ENCODE data around the gene FA2H.
"Not testable (repeated sequence)": the region's sequence is repeated elsewhere in the genome, so short reads cannot be mapped to it uniquely, and the experiment has no call there.

The FA2H gene

DNA sequence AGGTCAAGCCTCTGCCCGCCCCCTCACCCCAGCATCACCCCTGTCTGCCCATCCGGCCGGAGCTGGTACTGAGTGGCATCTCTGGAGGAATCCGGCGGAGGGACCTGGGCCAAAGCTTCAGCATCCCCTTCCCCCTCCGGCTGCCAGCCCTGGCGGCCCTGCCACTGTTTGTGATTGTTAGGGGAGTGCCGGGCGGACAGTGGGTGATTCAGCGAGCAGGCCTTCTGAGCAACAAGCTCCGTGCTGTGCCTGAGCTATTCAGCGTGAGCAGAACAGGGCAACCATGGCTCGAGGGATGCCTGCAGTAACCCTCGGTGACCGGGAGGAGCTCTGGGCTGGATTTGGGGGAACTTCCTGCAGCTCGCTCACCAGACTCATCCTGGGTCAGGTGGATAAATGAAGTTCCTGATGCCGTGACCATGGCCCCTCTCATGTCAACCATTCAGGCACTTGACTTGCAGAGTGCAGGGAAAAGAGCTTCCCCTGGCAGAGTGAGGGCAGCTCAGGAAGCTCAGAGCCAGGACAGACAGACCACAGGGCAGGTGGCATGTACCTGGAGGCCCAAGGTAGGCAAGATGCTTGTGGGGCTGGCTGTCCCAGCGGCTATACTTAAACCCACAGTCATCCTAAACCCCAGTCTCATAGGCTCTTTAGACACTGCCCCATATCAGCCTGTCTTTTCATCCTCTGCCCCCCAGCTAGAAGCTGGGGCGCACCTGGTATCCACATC lies 49.6 kb downstream of the FA2H start:
- peak; percentile 93 for DNase-seq (ENCODE audit: low spot score)

DNA sequence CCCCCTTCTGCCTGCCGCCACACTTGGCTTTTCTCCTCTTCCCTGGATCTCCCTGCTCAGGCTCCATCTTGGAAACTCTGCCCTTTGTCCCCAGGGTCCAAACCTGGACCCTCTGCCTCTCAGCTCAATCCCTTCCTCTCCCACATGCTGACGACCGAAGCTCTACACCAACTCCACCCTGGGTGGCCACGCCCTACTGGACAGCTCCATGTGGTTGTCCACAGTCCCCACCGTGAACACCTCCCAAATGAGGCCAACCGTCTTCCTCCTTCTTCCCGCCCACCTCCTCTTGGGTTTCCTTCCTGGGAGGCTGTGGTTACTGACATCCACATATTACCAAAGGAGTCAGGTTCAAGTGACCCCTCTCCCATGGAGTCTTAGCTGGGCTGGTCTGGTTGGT lies 51.4 kb downstream of the FA2H start:
- no peak for DNase-seq (ENCODE audit: low spot score)

DNA sequence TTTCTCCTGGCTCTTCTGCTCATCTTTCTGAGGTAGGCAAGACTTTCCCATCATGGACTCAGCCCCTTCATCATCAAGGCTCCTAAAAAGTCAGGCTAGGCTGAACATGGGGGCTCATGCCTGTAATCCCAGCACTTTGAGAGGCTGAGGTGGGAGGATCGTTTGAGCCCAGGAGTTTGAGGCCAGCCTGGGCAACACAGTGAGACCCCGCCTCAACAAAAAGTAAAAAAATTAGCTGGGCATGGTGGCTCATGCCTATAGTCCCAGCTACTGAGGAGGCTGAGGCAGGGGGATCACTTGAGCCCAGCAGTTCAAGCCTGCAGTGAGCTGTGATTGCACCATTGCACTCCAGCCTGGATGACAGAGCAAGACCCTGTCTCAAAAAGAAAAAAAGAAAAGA lies 52.5 kb downstream of the FA2H start:
- DNase-seq (ENCODE audit: low spot score), result not testable (repeated sequence)

DNA sequence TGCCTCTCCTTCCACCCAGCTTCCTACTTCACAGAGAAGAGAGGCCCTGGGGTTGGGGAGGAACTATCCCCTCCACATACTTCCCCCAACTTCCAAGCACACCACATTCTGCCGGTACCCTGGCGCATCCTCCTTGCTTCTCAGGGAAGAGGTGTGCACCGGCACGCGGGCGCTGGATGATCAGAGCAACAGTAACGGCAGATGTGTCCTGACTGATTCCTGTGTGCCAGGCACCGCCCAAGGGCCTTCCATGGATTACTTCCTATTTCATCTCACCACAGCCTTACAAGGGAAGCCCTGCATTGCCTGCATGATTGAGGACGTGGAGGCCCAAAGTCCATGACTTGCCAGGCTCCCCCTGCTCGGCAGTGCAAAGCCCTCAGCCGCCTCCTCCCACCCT lies 52.9 kb downstream of the FA2H start:
- DNase-seq (ENCODE audit: low spot score), result no peak

DNA sequence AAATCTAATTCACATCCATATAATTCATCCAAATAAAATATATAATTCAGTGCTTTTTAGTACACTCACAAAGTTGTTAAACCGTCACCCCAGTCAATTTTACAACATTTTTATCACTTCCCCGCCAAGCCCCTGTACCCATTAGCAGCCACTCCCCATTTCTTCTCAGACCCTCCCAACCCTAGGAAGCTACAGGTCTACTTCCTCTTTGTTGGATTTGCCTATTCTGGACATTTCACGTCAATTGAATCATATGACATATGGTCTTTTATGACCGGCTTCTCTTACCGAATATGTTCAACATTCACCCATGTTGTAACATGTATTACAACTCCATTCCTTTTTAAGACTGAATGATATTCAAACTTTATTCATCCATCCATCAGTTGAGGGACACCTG lies 54.0 kb downstream of the FA2H start:
- no peak for DNase-seq (ENCODE audit: low spot score)

DNA sequence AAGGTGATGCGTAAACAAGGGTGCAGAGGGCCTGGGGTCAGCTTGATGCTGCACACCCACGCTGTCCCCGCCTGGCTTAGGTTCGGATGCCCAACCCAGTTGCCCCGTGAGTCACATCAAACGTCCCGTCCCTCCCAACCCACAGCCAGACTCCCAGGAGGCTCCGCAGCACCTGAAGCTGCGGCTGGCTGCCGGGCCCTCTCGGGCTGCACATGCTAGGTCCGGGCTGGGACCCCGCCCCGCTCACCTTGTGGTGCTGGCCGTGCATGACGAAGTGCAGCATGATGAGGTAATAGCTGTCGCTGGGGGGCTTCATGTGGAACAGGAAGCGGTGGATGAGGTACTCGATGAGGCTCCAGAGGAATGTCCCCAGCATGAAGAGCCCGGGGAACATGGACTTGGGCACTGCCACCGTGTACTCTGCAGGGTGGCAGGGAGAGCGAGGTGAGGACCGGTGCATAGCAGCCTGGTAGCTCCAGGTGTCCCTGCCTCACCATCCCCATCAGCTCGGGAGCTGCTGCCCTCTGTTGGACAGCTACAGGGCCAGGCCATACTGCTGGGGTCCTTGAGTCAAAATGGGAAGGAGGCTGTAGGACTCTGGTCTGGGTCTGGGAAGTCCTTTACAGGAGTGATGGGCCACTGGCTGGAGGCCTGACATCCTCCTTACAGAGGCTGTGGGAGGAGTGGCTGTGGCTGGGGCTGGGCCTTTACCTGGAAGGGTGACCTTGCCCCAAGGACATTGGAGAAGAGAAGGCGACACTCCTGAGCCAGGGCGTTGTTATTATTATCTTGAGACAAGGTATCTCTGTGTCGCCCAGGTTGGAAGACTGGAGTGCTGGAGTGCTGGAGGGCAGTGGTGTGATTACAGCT lies 55.6 kb downstream of the FA2H start:
- DNase-seq (ENCODE audit: low spot score), result no peak

DNA sequence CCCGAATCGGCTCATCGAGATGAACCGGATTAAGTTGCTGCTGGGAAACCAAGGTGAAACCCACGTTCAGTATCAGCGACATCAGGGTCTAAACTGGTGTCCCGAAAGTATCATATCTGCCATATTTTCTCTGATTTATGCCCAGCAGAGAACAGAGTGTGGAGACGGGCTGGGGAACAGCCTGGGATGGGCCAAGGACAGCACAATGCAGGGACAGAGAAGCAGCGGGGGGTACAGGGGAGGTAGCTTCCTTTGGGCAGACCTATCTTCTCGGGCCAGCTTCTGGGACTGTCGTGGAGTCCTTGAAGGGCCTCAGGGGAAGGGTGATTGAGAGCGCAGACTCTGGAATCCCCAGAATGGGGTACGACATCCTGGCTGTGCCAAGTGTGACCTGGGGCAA lies 56.5 kb downstream of the FA2H start:
- no peak for DNase-seq (ENCODE audit: low spot score)

DNA sequence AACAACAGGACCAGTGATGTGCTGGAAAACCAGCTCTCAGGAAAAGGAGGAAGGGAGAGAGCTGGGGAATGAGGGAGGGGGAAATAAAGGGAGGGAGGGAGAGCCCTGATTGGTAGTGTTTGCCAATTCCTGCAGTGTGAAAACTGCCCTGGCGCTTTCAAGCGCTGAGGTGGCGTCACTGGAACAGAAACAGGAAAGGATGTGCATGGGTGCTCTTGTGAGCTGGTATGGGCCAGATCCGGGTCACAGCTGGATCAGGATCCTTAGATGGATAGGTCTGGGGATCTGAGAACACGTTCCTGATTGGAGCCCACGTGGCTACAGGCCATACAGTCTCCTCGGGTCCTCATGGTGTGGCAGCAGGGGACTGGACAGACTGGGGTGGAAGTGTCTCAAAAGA lies 57.3 kb downstream of the FA2H start:
- no peak for DNase-seq (ENCODE audit: low spot score)

DNA sequence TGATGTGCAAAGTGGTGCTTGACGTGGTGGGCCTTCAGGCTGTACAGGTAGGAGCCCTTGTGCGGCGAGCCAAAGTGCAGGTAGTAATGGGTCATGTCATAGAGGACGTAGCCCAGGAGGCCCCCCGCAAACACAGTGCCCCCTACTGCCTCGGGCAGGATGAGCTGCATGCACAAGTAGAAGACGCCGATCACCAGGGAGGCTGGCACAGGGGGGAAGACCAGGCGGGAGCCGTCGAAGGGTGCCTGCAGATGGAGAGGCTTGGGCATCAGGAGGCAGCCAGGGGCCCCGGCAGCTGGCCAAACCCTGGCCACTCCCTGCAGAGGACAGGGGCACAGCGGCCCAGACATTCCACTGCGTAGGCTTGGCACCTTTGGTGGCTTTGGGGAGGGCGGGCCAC lies 58.3 kb downstream of the FA2H start:
- no peak for DNase-seq (ENCODE audit: low spot score)

DNA sequence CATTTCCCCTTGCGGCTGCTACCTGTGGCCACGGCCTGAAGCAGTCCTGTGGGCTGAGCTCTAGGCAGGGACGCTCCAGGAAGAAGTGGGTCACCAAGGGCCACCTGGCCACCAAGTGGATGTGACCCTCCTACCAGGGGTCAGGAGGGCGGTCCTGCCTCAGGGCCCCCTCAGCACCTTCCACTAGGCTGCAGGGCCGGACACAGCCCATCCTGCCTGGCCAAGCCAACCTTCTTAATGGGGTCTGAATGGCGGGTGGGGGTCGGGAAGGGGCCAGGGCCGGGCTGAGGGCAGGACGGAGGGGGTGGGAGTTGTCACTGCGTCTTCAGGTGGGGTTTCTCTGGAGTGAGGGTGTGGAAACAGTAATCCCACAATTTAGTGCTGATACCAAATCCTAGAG lies 60.7 kb downstream of the FA2H start:
- no peak for DNase-seq (ENCODE audit: low spot score)

DNA sequence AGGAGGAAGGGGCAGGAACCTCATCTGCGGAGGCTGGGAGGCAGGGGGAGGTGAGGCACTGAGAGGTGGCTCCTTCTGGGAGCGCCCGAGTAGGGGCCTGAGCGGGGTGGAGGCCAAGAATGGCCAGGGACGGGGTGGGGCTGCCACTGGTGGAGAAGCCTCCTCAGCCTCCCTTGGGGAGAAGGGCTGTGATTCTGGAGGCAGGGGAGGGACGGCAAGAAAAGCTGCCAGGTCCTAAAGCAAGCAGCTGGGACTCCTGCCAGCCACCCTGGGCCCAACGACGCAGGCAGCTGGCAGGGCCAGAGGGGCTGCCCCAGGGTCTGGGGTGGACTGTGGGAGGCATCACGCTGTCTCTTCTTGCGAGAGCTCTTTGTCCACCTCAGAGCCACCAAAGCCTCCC lies 61.3 kb downstream of the FA2H start:
- DNase-seq (ENCODE audit: low spot score), result no peak

DNA sequence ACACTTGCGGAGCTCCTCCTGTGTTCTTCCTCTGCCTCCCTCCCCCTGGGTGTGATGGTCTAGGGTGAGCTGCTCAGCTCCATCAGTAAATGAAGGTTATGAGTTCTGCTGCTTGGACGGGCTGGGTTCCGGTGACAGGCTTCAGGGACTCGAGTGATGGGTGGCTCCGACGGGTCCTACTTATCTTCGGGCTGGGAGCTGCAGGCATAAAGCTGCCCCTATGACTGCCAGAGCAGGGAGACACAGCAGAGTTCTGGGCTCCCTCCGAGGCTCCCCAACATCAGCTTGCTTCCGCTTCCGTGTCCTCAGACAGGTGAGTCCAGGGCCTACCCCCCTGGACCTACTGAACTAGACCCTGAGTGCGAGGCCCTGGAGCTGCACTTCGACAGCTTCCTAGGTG lies 62.7 kb downstream of the FA2H start:
- DNase-seq (ENCODE audit: low spot score), result no peak

DNA sequence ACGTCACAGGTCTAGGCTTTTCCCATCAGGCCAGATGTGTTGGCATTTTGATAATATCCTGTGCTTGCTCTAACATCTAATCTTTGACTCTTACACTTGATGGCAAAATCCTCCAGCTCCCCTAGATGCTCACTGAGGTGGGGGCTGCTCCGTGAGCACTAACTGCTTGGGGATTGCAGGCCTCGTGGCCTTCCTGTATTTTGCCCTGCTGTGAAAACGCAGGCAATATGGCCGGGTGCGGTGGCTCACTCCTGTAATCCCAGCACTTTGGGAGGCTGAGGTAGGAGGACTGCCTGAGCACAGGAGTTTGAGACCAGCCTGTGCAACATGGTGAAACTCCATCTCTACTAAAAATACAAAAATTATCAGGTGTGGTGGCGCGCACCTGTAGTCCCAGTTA lies 64.2 kb downstream of the FA2H start:
- peak; percentile 0 for DNase-seq (ENCODE audit: low spot score)

DNA sequence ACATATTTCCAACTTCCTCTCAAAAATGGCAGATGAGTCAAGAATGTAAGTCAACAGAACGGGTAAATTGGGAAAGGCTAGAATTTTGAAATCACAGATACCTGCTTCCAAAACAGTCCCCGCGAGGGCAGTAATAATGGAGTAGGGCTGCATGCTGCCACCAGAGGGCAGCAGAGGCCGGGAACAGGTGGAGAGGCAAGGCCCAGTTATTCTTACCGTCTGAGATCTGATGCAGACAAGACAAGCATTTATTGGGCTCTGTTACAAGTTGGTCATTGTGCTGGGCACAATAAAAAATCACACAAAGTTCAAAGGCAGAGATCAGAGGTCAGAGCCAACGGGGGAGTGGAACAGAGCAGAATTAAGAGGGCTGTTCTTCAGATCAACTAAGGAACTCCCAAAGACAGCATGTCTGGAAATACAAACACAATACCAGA lies 65.2 kb downstream of the FA2H start:
- DNase-seq (ENCODE audit: low spot score), result peak; percentile 75

DNA sequence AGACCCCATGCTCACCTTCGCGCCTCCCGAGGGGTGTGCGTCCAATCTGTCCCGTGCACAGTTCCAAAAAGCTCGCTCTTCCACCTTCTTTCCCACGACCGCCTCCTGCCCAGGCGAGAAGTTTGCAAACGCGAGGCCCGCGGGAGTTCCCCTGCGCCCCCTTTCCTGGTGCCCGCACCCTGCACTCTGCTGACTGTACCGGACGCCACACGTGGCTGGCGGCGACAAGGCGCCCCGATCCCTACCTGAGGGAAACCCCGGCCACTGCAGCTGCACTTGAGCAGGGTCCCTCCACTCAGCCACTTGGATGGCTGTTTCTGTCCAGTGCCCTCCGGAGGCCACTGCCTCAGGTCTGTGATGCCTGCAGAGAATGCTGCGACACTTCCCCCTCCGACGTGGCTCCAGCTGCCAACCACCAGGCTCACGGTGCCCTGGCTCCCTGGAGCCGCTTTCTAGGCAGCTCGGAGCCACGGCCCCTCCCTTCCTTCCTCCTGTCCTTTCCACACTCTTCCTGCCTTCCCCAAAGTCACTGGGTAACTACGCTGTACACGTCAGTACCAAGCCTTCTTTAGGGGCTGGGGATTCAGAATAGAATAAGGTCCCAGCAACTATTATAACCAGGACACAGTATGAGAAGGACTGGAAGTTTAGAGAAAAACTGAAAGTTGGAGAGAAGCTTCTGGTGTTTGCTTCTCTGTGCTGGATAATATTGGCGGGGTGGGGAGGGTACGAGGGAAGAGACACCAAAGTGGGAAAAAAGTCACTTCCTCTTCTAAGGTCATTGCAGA lies 74.0 kb downstream of the FA2H start, which contains the start of gene MLKL:
MLKL (minus strand) TSS at position 425 of the 788 bp plus-strand sequence. CDS start 5,105 bp downstream, outside the sequence.
- DNase-seq (ENCODE audit: low spot score), result peak; percentile 61

DNA sequence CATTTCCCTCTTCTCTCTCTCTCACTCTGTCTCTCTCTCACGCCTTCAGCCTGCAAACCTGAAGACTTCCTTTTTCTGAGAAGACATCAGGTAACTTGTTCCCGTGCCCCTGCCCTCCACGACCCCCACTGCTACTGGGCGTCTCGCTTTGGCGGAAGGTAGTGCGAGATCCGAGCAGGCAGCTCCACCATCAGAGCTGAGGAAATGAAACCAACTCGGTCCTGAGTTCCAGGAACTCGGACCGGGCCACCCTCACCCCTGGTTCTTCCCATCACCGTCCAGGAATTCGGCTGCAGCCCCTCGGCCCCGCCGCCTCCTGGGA lies 74.5 kb downstream of the FA2H start:
- DNase-seq (ENCODE audit: low spot score), result peak; percentile 65

DNA sequence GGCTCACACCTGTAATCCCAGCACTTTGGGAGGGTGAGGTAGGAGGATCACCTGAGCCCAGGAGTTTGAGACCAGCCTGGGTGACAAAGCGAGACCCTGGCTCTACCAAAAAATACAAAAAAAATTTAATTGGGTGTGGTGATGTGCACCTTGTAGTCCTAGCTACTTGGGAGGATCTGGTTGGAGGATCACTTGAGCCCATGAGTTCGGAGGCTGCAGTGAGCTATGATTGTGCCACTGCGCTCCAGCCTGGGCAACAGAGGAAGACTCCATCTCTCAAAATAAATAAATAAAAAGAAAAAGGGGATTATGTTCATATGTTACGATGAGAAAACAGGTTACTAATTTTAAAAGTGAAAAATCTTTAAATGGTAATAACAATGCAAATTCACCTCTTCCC lies 75.0 kb downstream of the FA2H start:
- no peak for DNase-seq (ENCODE audit: low spot score)

DNA sequence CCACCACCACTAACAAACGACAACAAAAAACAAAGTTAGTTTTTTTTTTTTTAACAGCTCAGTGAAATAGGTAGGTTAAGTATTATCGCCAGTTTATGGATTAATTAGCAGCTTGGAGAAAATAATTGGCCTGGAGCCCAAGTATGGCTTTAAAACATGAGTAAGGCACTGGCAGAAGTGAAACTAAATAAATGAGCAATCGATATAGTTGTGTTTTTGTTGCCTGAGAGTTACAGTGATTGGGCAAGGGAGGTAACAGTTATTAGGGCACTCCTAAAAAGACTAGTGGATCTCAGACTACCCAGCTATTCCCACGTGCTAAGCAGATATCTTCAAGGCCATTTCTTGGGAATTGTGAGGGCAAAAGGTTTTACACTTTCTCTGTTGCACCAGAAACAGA lies 76.4 kb downstream of the FA2H start:
- no peak for DNase-seq (ENCODE audit: low spot score)

DNA sequence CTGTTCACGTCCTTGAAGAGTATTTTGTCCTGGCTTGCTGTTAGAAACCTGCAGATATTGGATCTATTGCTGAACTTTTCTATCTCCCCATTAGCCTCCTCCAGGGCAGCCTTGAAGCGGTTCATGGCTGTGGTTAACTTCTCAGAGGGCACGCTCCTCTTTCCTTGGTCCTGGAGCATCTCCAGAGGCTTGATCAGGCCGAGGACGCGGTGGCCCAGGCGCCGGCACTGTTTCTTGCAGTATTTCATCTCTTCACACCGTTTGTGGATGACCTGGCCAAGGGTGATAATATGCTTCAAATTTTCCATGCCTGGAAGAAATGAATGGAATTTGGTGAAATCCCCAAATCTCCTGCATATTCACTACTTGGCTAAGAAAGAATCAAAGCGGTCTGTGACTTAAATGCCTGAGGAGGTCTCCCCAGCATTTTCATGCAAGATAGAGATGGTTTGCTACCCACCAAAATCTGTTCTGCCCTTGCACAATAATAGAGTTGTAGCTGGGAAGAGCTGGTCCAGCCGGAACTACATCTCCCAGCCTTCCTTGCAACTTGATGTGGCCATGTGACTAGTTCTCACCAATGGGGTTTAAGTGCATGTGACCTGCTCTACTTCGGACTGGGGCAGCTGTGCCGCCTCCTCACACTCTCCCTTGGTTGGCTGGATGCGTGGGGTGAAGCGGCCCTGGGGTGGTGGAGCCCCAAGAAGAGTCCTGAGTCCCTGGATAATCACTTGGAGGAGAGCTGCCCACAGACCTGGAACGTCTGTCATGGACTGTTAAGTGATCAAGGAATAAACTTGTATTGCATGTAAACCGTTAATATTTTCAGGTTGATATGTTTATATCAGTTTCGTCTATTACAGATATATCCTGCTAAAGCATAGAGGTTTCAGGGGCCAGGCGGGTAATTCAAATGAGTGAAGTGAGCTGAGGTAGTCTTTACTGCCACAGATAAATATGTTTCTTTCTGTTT lies 78.9 kb downstream of the FA2H start:
- DNase-seq (ENCODE audit: low spot score), result peak; percentile 96

DNA sequence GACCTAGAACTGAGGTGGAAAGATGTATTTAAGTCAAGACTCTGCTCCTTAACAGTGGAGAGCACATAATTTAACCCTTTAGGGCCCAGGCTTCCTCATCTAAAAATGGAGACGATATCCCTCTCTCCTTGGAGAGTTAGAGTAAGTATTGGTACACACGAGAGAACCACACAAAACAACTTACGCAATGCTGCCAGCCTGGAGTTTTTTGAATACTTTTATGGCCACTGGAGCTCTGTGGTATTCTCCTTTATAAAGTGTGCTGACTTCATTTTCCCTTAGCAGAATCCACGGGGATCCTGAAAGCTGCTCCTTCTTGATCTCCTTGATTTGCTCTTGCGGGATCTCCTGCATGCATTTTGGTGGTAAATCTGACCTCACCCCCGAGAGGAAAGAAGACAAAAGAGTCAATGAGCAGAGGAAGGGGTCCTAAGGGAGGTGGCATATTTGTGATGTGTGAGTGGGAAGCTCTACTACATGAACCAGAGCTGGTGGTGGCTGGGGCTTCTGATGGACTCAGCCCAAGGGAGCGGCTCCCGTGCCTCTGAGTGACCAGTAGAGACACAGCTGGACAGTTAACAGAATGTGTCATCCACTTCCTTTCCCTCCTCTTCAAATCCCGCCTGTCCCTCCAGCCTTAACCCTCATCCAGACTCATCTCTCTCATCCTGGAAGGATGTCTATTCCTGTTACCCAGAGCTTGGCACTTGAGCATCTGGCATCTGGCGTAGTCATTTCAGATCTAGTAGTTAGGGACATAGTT lies 83.3 kb downstream of the FA2H start:
- DNase-seq (ENCODE audit: low spot score), result peak; percentile 48

DNA sequence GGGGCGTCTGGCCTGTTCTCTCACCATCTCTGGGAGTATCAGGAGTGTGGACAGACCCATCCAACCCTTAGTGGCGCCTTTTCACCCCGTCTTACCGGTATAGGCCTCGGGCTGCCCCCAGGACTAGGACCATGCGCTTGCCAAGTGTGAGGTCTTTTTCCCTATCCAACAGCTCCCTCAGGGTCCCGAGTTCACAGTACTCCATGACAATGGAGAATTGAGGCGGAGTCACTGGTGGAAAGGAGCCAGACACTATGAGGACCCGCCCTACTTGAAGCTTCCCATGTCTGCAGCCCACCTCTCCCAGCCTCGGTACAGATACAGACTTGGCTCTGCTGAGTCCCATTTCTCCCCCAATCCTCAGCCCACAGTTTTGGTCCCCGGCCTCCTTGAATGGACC lies 92.1 kb downstream of the FA2H start:
- no peak for DNase-seq (ENCODE audit: low spot score)

Measured in hepatic stellate cell (primary cell).